ENCODE results near the gene DAPK1.

Gene DAPK1

DNA sequence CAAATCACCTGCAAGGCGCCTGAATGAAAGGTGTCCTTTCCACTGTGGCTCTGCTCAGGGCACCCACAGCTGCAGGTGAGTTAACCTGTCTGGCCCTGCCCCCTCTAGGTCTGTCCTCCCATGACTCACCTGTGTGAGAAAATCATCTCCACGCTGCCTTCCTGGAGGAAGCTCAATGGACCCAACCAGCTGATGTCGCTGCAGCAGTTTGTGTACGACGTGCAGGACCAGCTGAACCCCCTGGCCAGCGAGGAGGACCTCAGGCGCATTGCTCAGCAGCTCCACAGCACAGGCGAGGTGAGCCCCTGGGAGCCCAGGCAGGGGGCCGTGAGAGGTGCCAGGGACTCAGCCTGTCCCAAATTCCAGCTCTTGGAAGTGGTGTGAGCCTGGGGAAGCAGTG, 205.3 kb downstream of the DAPK1 start:
- in situ Hi-C loops (cut with HindIII; ENCODE audit: low sequenced_read_pairs), result no loop called here

DNA sequence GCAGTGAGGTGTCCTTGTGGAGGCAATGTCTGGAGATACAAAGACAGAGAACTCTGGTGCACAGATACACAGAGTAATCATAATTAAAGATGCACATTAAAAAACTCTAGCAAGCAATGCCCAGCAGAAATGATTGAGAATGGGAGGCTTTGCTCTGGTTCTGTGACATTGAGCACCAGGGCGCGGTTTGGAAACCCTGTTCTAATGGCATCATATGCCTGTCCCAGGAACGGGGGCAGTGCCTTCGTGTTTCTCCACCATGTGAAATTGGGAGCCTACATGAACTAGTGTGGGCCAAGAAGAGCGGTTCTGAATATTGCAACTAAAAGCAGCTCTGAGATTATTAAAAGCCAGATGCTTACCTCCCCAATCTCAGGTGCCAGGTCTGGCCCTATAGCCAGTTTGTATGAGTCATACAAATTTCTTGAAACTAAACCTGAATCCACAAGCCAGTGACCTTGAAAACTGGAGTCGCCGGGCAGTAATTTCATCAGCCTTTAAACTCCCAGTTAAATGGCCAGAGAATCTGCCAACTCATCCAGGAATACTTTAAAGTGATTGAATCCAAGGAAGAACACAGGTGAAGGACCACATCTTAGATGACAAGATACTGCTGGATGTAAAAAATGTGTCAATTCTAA, 206.1 kb downstream of the DAPK1 start:
- in situ Hi-C loops (cut with HindIII; ENCODE audit: low sequenced_read_pairs), result no loop called here

DNA sequence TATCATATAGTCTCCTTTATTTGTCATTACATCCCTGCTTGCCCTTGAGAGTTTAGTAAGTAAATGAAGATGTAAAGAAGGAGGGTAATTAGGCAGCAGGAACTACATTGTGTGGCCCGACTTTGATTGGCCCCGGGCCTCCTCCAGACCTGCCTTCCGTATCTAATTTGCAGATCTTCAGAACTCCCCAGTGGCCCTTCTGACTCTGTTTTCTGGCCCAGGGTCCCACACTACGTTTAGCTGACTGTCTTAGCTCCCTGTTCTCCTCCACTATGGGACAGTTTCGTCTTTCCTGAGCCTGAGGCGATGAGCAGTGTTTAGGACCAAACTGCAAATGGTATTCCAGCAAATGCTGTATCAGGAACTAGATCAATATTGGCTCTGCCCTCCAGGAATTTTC, 206.7 kb downstream of the DAPK1 start:
- in situ Hi-C loops (cut with HindIII; ENCODE audit: low sequenced_read_pairs), result no loop called here

DNA sequence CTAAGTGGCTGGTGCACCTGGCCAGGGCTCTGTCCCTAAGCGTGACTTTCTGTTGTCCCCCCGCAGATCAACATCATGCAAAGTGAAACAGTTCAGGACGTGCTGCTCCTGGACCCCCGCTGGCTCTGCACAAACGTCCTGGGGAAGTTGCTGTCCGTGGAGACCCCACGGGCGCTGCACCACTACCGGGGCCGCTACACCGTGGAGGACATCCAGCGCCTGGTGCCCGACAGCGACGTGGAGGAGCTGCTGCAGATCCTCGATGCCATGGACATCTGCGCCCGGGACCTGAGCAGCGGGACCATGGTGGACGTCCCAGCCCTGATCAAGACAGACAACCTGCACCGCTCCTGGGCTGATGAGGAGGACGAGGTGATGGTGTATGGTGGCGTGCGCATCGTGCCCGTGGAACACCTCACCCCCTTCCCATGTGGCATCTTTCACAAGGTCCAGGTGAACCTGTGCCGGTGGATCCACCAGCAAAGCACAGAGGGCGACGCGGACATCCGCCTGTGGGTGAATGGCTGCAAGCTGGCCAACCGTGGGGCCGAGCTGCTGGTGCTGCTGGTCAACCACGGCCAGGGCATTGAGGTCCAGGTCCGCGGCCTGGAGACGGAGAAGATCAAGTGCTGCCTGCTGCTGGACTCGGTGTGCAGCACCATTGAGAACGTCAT, 208.5 kb downstream of the DAPK1 start:
- in situ Hi-C loops (cut with HindIII; ENCODE audit: low sequenced_read_pairs), result loop anchor here (5.0 kb wide), 2 partner anchors 44 to 71 kb away; no protein-coding TSS in a partner anchor

DNA sequence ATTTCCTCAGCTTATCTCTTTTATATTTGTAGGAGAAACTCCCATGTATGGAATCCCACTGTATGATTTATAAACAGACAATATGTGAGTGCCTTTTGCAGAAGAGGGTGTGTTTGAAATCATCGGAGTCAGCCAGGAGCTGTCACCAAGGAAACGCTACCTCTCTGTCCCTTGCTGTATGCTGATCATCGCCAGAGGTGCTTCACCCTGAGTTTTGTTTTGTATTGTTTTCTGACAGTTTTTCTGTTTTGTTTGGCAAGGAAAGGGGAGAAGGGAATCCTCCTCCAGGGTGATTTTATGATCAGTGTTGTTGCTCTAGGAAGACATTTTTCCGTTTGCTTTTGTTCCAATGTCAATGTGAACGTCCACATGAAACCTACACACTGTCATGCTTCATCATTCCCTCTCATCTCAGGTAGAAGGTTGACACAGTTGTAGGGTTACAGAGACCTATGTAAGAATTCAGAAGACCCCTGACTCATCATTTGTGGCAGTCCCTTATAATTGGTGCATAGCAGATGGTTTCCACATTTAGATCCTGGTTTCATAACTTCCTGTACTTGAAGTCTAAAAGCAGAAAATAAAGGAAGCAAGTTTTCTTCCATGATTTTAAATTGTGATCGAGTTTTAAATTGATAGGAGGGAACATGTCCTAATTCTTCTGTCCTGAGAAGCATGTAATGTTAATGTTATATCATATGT, 210.3 kb downstream of the DAPK1 start:
- in situ Hi-C loops (cut with HindIII; ENCODE audit: low sequenced_read_pairs), result loop anchor here (5.0 kb wide), 2 partner anchors 46 to 69 kb away; no protein-coding TSS in a partner anchor

DNA sequence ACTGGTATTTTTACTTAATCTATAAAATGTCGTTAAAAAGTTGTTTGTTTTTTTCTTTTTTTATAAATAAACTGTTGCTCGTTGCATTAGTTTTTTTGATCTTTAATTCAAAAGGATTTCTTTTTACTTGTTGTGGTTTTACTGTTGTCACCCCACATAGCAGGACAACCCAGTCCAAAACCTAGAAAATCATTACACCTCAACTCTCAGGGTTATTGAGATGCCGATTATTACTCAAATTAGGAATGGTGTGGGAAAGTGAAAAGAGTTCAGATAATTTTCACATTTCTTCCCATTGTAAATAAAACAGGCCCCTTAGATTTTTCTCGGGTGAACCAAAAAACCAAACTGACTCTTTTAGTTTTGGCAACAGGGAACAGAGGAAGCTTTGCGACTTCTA, 210.9 kb downstream of the DAPK1 start:
- in situ Hi-C loops (cut with HindIII; ENCODE audit: low sequenced_read_pairs), result loop anchor here (5.0 kb wide), 2 partner anchors 46 to 69 kb away; no protein-coding TSS in a partner anchor

DNA sequence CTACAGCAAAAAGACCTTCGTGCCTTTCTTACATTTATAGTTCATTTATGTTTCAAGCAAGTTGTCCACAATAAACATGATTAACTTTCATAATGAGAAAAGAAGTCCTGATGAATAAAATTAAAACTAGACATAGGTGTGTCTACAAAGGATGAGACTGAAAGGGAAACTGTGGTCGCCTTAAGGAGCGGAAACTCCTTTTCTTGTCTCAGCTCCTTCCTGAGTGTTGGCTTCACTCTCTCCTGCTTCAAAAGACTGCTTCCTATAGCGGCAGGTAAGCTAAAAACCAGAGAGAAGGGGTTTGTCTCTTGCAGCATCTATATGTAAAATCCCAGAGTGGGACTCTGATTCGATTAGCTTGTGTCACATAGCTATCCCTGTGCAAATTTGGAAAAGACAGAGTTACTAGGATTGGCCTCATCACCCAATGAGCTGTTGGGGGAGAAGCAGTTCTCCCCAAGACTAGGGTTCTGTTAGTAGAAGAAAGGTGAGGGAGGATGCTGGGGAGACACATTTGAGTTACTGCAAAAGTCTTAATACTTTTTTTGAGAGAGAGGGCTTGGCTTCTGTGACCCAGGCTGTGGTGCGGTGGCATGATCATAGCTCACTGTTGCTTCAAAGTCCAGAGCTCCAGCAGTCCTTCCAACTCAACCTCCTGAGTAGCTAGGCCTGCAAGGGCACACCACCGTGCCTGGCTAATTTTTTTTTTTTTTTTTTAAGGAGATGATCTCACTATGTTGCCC, 211.5 kb downstream of the DAPK1 start:
- in situ Hi-C loops (cut with HindIII; ENCODE audit: low sequenced_read_pairs), result loop anchor here (5.0 kb wide), 2 partner anchors 47 to 68 kb away; no protein-coding TSS in a partner anchor

DNA sequence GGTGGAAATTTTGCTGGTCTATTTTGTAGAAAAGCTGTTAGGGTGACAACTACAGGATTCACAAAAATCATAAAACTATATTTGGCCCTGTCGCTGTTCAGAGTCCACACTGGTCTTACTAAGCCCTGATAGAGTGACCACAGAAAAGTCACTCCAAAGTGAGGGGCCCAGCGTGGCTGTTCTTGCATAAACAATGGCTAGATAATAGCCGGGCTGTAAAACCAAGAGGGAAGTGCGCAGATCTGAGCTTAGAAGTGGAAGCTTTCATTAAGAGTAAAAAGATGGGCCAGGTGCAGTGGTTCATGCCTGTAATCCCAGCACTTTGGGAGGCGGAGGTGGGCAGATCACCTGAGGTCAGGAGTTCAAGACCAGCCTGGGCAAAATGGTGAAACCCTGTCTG, 212.8 kb downstream of the DAPK1 start:
- in situ Hi-C loops (cut with HindIII; ENCODE audit: low sequenced_read_pairs), result loop anchor here (5.0 kb wide), 1 partner anchor 92 kb away; no protein-coding TSS in a partner anchor

DNA sequence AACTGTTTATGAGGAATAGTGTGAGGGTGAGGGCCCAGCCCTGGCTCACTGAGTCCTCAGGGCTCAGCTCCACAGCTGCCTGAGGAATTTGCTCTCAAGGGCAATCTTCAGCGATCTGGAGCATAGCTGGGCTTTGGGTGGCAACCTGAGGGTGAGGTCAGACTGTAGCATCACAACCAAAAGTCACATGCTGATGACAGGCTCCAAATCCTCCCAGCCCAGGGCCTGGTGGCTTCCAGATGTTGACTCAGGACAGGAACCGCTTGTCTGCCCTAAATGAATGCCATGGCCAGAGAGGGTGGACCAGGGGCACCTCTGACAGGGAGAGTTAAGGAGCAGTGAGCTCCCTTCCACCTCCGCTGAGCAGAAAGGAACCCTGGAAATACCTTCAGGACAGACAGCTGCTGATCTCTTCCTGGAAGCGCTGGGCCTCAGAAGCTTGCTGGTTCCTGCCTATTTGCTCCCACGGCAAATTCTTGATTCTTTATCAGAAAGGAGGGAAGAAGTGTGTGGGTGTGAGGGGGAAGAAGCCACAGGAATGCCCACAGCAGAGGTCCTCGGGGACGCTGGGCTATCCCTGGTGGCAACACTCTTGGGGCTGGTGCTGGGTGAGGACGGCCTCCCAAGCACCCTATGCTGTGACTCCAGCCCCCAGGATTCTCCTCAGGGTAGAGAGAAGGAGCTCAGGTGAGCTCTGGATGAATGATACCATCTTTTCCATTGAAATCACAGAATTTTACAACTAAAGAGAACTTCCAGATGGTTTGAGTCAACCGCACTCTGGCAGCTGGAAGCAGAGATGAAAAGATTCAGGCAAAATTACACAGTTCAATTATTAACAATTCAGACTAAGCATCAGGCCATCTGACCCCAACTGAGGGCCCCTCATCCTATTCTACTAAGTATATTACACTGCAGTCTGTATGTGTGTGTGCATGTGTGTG, 214.5 kb downstream of the DAPK1 start:
- in situ Hi-C loops (cut with HindIII; ENCODE audit: low sequenced_read_pairs), result loop anchor here (5.0 kb wide), 1 partner anchor 90 kb away; no protein-coding TSS in a partner anchor

DNA sequence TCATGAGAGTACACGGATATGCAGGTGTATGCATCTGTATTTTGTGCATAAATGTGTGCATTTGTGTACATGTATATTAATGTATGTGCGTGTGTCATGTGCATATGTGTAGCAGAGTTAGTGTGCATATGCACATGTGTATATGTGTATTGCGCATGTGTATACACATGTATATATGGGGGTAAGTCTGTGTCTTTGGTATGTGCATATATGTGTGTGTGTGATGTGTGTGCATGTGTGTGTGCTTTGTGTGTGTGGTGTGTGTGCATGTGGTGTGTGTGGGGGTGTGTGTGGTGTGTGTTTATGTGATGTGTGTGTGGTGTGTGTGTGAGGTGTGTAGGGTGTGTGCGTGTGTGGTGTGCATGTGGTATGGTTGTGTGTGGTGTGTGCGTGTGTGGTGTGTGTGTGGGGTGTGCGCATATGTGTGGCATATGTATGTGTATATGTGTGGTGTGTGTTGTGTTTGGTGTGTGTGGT, 215.2 kb downstream of the DAPK1 start:
- in situ Hi-C loops (cut with HindIII; ENCODE audit: low sequenced_read_pairs), result loop anchor here (5.0 kb wide), 1 partner anchor 89 kb away; no protein-coding TSS in a partner anchor

DNA sequence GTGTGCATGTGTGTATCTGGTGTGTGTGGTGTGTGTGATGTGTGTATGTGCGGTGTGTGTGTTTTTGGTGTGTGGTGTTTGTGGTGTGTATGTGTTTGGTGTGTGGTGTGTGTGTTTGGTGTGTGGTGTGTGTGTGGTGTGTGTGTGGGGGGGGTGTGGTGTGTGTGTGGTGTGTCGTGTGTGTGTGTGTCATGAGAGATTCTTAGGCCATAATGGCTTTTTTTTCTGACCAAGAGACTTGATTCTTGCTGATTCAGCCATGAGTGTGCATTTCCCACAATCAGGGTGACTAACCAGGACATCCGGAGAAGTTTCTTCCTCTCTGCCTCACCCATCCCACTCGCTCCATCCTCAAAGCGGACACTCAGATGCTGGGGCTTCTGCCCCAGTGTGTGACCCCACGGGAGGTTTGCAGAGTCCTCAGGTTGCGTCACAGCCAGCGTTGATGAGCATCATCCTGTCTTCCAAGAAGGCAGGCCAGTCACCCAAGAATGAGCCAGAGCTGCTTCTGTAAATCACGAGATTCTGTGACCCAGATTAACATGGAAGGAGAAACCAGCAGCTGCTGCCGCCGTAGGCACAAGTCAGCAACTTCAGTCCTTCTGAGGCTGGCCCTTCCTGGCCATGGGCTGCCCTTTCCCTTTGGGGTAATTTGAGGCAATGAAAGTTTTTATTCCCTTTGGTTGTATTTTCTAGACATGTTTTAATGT, 215.8 kb downstream of the DAPK1 start:
- in situ Hi-C loops (cut with HindIII; ENCODE audit: low sequenced_read_pairs), result loop anchor here (5.0 kb wide), 1 partner anchor 89 kb away; no protein-coding TSS in a partner anchor

DNA sequence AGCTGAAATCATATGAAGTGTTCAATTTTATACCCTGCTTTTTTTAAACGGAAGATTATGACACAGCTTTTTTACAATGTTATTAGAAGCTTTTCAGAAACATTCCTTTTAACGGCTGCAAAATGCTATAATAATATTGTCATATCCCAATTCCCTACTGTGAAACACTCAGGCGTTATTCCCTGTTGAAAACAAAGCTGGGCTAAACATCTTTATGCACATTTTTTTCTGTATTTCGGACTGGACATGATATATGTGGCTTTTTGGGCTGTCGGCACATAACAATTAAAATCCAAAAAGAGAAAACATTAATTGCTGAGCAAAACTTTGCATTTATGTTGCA, 216.3 kb downstream of the DAPK1 start:
- in situ Hi-C loops (cut with HindIII; ENCODE audit: low sequenced_read_pairs), result loop anchor here (5.0 kb wide), 1 partner anchor 88 kb away; no protein-coding TSS in a partner anchor

DNA sequence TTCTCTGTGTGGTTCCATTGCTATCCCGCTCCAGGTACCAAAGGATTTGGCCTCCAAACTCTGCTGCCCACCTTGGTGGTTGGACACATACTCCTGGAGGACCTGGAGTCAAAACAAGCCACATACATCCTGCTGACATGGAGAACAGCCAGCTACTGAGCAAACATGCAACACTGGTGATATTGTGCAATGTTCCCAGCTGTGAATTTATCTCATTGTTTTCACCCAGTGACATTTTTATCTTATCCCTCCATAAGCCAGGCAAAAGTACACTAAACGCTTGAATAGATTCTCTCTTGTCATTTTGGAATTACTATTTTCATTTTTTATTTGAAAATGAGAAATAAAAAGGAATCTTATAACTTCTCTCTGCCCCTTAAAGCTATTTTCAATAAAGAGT, 217.2 kb downstream of the DAPK1 start:
- in situ Hi-C loops (cut with HindIII; ENCODE audit: low sequenced_read_pairs), result loop anchor here (5.0 kb wide), 1 partner anchor 87 kb away; no protein-coding TSS in a partner anchor

DNA sequence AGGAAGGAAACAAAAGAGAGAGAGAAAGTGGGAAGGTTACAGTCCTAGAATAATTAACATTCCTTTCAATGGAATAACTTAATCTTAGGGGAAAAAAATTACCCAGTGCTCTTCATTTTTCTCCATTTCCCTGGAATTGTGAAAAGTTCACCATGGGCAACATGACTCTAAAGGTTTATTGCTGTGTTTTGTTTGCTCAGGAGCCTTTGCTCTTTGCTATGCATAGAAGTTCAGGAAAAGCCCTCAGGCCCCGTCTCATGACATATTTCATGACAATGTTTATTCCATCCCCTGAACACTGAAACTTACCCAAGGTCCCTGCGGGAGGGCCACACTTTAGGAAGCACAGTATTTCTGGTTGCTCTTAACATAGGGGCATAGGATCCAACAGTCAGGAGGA, 218.5 kb downstream of the DAPK1 start:
- in situ Hi-C loops (cut with HindIII; ENCODE audit: low sequenced_read_pairs), result no loop called here

DNA sequence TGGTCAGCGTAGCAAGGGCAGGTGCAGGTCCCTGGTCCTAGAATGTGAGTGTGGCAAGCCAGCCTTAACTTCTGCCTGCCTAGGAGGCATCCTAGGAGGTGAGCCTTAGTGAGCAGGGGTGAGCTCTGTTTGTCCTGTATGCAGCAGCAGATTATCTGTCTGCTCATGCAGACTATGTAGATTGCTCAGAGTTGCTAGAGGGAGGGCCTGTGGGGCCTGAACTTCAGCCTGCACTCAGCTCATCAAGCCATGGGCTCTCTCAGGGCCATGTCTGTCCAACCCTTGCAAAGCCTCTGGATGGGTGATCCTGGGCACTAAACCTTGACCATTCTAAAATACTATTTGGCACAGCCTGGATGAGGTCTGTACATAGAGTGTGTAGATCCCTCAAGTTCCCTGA, 219.8 kb downstream of the DAPK1 start:
- in situ Hi-C loops (cut with HindIII; ENCODE audit: low sequenced_read_pairs), result no loop called here

DNA sequence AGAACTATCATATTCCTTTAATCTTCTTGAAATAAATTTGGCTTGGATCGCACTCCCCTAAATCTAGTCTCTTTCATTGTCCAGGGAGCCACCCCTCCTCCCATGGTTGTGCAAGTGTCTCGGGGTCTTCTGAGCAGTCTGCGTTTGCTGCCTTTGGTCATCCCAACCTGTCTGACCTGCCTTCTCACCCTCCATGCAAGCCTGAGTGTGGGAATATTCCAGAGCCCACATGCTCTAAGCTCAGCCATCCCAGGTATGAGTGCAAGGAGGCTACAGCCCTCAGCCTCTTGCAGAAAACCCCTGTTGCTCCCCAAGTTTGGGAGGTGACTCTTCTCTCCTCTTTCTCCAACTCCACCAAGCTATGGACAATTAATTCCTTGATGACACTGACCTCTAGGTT, 220.6 kb downstream of the DAPK1 start:
- in situ Hi-C loops (cut with HindIII; ENCODE audit: low sequenced_read_pairs), result no loop called here

DNA sequence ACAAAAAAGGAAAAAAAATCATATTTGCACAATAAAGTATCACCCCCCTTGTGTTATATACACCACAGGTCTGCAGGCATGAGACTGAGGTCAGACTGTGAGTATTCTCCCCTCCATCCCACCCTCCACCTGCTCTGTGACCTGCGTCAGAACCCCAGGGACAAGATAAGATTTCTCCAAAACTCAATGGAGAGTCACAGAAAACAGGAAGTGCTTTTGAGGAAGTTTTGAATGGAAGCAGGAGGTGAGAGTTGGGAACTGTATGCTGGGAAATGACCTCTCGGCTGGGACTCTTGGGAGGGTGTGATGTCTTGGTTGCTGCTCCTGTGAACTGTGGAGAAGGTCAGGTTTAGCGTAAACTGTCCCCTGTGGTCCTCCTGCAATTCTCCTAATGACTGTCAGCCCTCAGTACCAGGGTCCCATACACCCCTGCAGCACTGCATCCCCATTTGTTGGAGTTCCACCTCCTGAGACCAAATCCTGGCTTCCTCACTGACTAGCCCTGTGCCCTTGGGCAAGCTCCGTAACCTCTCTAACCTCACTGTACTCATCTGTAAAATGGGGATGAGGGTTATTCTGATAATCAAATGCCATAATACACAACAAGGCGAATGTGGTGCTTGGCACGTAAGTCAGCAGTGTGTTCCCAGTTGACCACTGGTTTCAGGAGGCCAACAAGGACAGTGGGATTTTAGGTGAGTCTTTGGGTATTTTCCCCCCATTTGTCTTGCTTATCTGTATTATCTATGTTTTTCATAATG, 221.4 kb downstream of the DAPK1 start:
- in situ Hi-C loops (cut with HindIII; ENCODE audit: low sequenced_read_pairs), result no loop called here

DNA sequence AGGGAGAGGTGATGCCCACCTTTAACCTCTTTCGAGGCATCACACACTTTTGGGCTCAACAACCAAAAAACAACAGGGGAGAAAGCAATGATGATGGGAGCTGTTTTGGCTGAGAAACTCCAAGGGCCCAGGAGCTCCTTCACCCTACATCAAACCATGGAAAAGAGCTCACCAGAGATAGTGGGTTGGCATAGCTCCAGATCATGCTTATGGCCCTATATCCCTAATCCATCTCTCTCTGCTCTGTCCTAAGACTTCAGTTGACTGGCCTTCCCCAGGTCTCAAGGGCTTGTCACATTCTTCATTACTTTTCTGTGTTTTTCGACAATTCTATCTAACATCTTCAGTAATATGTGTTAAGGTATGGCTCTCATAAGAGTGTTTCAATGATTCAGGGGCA, 222.5 kb downstream of the DAPK1 start:
- in situ Hi-C loops (cut with HindIII; ENCODE audit: low sequenced_read_pairs), result no loop called here

All from endothelial cell of hepatic sinusoid (primary cell).